Epithelial cell of proximal tubule (primary cell): ENCODE results near the gene RANGAP1. TPM values are rescaled to one million over a fixed set of nuclear protein-coding genes. Genes with fewer than 3 reads are reported as not detected.
"Not testable (repeated sequence)": the region's sequence is repeated elsewhere in the genome, so short reads cannot be mapped to it uniquely, and the experiment has no call there.

Experiments used
- DNase-seq: peaks from one replicate; pipeline ENCODE4 v3.0.0-alpha.2; 2011; ENCODE audit warnings: low read depth
- H3K4me3 ChIP-seq: 2 replicates; pipeline ENCODE4 v1.5.1; 2011; ENCODE audit warnings: low read depth, mild to moderate bottlenecking, low read length
- total RNA-seq: library from RNA; depleted of rRNA; stranded (reverse); fragments of >200 nt; gene quantifications from 2 replicates; pipeline ENCODE4 v1.2.3, GENCODE V29; 2015
- TF ChIP-seq, protein P1 (sequence below): conservative IDR thresholded peaks from 2 replicates; pipeline ENCODE4 v1.5.1; 2012; ENCODE audit warnings: low read depth, mild to moderate bottlenecking, low read length

Gene RANGAP1
- total RNA-seq, 1 donor from 2014 or later: 251 TPM

DNA sequence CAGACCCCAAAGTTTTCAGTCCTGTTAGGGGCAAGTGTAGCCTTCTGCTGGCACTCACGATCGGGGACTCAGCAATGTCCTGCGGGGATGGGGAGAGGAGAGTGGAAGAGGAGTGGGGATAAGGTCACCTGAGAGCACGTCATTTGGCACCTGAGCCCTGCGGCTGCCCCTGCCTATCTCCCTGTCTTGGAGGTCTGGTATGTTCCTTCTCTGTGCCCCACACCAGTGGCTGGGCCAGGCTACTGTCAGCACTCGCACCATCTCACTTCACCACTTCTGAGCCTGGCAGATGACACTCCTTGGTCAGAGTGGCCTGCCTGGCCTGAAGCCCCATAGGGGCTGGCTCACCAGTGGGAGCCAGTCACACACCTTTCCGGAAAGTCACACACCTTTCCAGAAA, 25.1 kb downstream of the RANGAP1 start:
- H3K4me3 ChIP-seq: no peak overlapping the region
- TF ChIP-seq, protein P1, sequence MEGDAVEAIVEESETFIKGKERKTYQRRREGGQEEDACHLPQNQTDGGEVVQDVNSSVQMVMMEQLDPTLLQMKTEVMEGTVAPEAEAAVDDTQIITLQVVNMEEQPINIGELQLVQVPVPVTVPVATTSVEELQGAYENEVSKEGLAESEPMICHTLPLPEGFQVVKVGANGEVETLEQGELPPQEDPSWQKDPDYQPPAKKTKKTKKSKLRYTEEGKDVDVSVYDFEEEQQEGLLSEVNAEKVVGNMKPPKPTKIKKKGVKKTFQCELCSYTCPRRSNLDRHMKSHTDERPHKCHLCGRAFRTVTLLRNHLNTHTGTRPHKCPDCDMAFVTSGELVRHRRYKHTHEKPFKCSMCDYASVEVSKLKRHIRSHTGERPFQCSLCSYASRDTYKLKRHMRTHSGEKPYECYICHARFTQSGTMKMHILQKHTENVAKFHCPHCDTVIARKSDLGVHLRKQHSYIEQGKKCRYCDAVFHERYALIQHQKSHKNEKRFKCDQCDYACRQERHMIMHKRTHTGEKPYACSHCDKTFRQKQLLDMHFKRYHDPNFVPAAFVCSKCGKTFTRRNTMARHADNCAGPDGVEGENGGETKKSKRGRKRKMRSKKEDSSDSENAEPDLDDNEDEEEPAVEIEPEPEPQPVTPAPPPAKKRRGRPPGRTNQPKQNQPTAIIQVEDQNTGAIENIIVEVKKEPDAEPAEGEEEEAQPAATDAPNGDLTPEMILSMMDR: no peak
- no peak for DNase-seq

DNA sequence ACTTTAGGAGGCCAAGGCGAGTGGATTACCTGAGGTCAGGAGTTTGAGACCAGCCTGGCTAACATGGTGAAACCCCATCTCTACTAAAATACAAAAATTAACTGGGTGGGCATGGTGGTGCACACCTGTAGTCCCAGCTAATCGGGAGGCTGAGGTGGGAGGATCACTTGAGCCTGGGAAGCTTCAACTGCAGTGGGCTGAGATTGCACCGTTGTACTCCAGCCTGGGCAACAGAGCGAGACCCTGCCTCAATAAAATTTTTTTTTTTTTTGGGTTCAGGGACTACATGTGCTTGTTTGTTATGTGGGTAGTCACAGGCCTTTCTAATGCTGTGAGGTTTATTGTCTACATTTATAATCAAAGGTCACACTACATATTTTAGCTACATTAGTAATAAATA, 26.2 kb downstream of the RANGAP1 start:
- not testable (repeated sequence) for DNase-seq, H3K4me3 ChIP-seq

DNA sequence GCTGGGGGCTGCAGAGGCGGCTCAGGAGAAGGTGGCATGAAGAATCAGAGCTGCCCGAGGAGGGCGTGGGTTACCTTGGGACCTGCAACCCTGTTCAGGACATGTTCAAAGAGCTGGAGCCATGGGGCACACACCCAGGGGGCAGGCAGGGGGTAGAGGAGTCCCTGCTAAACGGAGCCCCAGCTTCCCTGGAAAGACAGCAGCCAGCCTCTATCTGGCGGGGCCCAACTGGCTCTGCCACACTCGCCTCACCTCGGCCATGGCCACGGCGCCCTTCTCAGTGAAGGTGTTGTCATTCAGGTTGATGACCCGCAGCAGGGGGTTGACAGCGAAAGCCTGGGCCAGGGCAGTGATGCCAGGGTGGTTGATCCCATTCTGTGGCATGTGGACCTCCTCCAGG, 28.3 kb downstream of the RANGAP1 start:
- DNase-seq: no peak
- TF ChIP-seq, protein P1: no peak
- H3K4me3 ChIP-seq: no peak overlapping the region

DNA sequence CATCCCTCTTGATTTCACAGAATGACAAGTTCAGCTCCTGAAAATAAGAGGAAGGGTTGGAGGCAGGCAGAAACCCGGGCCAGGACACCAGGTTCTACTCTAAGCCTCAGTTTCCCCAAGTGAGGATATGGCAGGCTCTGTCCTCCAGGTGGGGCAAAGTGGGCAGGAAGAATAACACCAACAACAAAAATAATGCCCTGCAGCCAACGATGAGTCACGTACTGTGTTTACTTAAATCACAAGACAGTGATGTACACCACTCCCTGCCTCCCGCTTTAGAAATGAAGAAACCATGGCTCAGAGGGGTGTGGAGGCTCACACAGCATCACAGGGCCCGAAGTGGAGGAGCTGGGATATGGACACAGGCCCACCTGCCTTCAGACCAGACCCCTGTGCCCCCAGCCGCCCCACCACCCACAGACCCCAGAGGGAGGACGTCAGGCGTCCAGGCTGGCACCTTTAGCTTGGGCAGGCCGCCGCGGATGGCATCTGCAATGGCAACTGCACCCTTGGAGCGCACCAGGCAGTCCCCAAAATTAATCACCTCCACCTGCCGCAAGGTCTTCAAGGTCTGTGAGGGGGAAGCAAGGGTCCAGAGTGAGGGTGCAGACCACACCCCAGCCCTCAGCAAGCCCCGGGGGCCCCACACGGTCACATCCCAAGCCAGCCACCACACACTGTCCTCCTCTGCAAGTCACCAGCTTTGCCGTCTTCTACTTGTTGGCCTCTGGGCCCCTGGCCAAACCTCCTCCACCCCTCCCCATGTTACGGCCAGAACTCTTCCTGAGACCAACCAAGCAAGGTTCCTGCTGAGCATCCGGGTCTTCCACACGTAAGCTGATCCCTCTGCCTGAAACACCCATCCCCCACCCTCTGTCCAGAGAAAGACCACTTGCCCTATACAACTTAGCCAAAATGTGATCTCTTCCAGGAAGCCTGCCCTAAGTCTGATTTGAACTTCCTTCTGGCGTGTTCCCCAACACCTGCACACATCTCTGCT, 29.4 kb downstream of the RANGAP1 start:
- TF ChIP-seq, protein P1: peak; percentile 16
- DNase-seq: peak; percentile 7
- no peak overlapping the region for H3K4me3 ChIP-seq

DNA sequence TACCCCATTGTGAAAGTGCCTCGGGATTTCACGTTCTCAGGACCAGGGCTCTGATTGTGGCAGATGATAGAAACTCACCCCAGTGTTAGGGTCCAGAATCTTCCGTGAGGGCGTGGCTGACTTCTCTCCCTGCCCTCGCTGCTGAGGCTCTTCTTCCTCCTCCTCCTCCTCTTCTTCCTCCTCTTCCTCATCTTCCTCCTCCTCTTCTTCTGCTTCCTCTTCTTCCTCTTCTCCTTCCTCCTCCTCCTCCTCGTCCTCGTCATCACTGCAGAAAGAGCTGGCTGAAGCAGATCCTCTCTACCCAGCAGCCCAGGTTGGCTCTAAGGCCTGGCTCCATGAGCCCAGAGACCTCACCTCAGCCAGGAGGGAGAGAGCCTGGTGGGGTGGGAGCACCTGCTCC, 31.8 kb downstream of the RANGAP1 start:
- TF ChIP-seq, protein P1: no peak
- no peak overlapping the region for H3K4me3 ChIP-seq
- no peak for DNase-seq

DNA sequence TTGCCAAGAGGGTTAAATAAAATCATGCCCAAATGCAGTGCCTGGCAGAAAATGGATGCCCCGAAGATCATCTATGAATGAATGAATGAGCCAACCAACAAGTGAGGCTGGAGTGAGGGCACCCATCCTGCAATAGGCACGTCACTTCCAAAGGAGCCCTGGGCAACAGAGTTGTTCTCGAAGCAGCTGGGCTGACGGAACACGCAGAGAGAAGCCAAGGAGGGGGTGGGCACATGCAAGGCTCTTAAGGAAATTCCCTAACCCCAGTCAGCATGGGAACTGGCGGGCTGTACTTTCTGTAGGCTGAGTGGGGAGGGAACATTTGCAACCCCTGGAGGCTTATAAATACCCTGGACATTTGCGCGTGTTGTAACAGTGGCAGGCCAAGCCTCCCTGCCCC, 33.6 kb downstream of the RANGAP1 start:
- DNase-seq: no peak
- H3K4me3 ChIP-seq: no peak overlapping the region
- TF ChIP-seq, protein P1: no peak

DNA sequence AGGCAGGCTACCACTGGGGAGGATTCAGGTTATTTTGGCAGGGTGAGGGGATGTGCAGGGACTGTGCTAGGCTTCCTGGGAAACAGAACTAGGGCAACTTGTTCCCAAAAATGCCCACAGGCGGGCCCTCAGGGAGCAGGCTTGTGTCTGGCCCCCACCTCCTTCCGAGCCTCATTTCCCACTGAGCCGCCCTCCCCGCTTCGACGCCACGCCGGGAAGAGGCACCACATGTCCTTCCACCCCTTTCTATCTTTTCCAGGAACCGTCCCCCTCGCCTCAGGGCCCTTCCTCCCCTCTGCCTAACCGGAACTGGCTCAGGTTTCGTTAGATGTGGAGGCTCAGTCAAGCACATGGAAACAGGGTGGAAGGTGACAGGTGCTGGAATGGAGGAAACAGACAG, 35.9 kb downstream of the RANGAP1 start:
- no peak overlapping the region for H3K4me3 ChIP-seq
- TF ChIP-seq, protein P1: no peak
- no peak for DNase-seq
